IPS-20b (cell line): ENCODE data around the gene TNFRSF13B.

Experiments used
- H3K27ac ChIP-seq: one replicate; pipeline ENCODE4 v1.5.1; 2013; ENCODE audit warnings: low read length
- H3K27me3 ChIP-seq: 2 replicates; pipeline ENCODE4 v1.6.1; 2013; ENCODE audit warnings: mild to moderate bottlenecking, low read length, inconsistent platforms; ENCODE audit not compliant: insufficient read depth
- H3K36me3 ChIP-seq: 2 replicates; pipeline ENCODE4 v1.6.1; 2013; ENCODE audit warnings: low read depth, mild to moderate bottlenecking, inconsistent platforms, low read length, moderate library complexity; ENCODE audit not compliant: insufficient read depth
- H3K4me1 ChIP-seq: 2 replicates; pipeline ENCODE4 v1.6.1; 2013; ENCODE audit warnings: mild to moderate bottlenecking, control low read depth, inconsistent platforms, low read length, moderate library complexity; ENCODE audit not compliant: insufficient read depth
- H3K4me3 ChIP-seq: 2 replicates; pipeline ENCODE4 v1.5.1; 2013; ENCODE audit warnings: mild to moderate bottlenecking, low read length, inconsistent platforms
- H3K9ac ChIP-seq: 2 replicates; pipeline ENCODE4 v1.6.1; 2013; ENCODE audit warnings: low read depth, mild to moderate bottlenecking, inconsistent platforms, low read length, moderate library complexity
- H3K9me3 ChIP-seq: 2 replicates; pipeline ENCODE4 v1.6.1; 2013; ENCODE audit warnings: mild to moderate bottlenecking, low read depth, low read length, inconsistent platforms; ENCODE audit not compliant: insufficient read depth

The TNFRSF13B gene

GRCh38 chr17:16936536-16937310 lies 35.2 kb downstream of the TNFRSF13B start:
- Histone ChIP-seq H3K9ac (no peak overlapping the region; the same call in 1 of the 2 replicates), H3K4me3 (no peak overlapping the region), H3K9me3 (no peaks in the 10 kb centered on the region), H3K27me3 (no peaks in the 10 kb centered on the region), H3K4me1 (peaks cover 5% of the 10 kb centered on the region; the same call in 1 of the 2 replicates), H3K27ac (no peak overlapping the region), H3K36me3 (no peaks in the 10 kb centered on the region)

- H3K4me1 ChIP-seq, result peaks cover 5% of the 10 kb centered on the region; the same call in 1 of the 2 replicates
- no peak overlapping the region for H3K4me3 ChIP-seq
- H3K9ac ChIP-seq, result no peak overlapping the region
- H3K27ac ChIP-seq, result no peak overlapping the region
- no peaks in the 10 kb centered on the region for H3K36me3 ChIP-seq
- no peaks in the 10 kb centered on the region for H3K27me3 ChIP-seq
- H3K9me3 ChIP-seq, result no peaks in the 10 kb centered on the region
Measured at GRCh38 chr17:16935786-16936185, 36.1 kb downstream of the TNFRSF13B start.

GRCh38 chr17:16935241-16935663 lies 36.7 kb downstream of the TNFRSF13B start:
- H3K4me3 ChIP-seq, result no peak overlapping the region
- no peak overlapping the region for H3K9ac ChIP-seq
- H3K27me3 ChIP-seq, result no peaks in the 10 kb centered on the region
- no peak overlapping the region for H3K27ac ChIP-seq
- no peaks in the 10 kb centered on the region for H3K36me3 ChIP-seq
- no peaks in the 10 kb centered on the region for H3K9me3 ChIP-seq
- no peaks in the 10 kb centered on the region; the same call in 1 of the 2 replicates for H3K4me1 ChIP-seq

GRCh38 chr17:16934836-16935235 lies 37.1 kb downstream of the TNFRSF13B start:
- no peak overlapping the region for H3K4me3 ChIP-seq
- H3K9me3 ChIP-seq, result no peaks in the 10 kb centered on the region
- H3K9ac ChIP-seq, result no peak overlapping the region
- H3K36me3 ChIP-seq, result no peaks in the 10 kb centered on the region
- H3K27me3 ChIP-seq, result no peaks in the 10 kb centered on the region
- H3K4me1 ChIP-seq, result no peaks in the 10 kb centered on the region
- H3K27ac ChIP-seq, result no peak overlapping the region

GRCh38 chr17:16934133-16934795 lies 37.7 kb downstream of the TNFRSF13B start:
- Histone ChIP-seq H3K4me1 (no peaks in the 10 kb centered on the region), H3K4me3 (no peak overlapping the region), H3K27ac (no peak overlapping the region), H3K27me3 (no peaks in the 10 kb centered on the region), H3K36me3 (no peaks in the 10 kb centered on the region), H3K9me3 (no peaks in the 10 kb centered on the region), H3K9ac (no peak overlapping the region)

GRCh38 chr17:16933317-16934132 lies 38.4 kb downstream of the TNFRSF13B start:
- no peaks in the 10 kb centered on the region for H3K36me3 ChIP-seq
- H3K27ac ChIP-seq, result no peak overlapping the region
- no peaks in the 10 kb centered on the region for H3K27me3 ChIP-seq
- H3K4me1 ChIP-seq, result no peaks in the 10 kb centered on the region
- H3K9me3 ChIP-seq, result no peaks in the 10 kb centered on the region
- no peak overlapping the region for H3K9ac ChIP-seq
- no peak overlapping the region for H3K4me3 ChIP-seq

- H3K27ac ChIP-seq, result no peak overlapping the region
- no peaks in the 10 kb centered on the region for H3K9me3 ChIP-seq
- no peaks in the 10 kb centered on the region for H3K36me3 ChIP-seq
- no peaks in the 10 kb centered on the region for H3K27me3 ChIP-seq
- H3K4me1 ChIP-seq, result no peaks in the 10 kb centered on the region
- no peak overlapping the region for H3K9ac ChIP-seq
- no peak overlapping the region for H3K4me3 ChIP-seq
Measured at GRCh38 chr17:16932611-16933010, 39.3 kb downstream of the TNFRSF13B start.

- Histone ChIP-seq H3K9me3 (no peaks in the 10 kb centered on the region), H3K27me3 (no peaks in the 10 kb centered on the region), H3K4me1 (no peaks in the 10 kb centered on the region), H3K36me3 (no peaks in the 10 kb centered on the region), H3K27ac (no peak overlapping the region), H3K9ac (no peak overlapping the region), H3K4me3 (no peak overlapping the region)
Measured at GRCh38 chr17:16932156-16932555, 39.8 kb downstream of the TNFRSF13B start.

- Histone ChIP-seq H3K9ac (no peak overlapping the region), H3K4me3 (no peak overlapping the region), H3K27me3 (no peaks in the 10 kb centered on the region), H3K27ac (no peak overlapping the region), H3K36me3 (no peaks in the 10 kb centered on the region), H3K9me3 (no peaks in the 10 kb centered on the region), H3K4me1 (no peaks in the 10 kb centered on the region)
Measured at GRCh38 chr17:16931318-16932060, 40.4 kb downstream of the TNFRSF13B start.

- H3K9ac ChIP-seq, result no peak overlapping the region
- H3K27ac ChIP-seq, result no peak overlapping the region
- H3K27me3 ChIP-seq, result no peaks in the 10 kb centered on the region
- H3K36me3 ChIP-seq, result no peaks in the 10 kb centered on the region
- no peak overlapping the region for H3K4me3 ChIP-seq
- H3K4me1 ChIP-seq, result no peaks in the 10 kb centered on the region
- no peaks in the 10 kb centered on the region for H3K9me3 ChIP-seq
Measured at GRCh38 chr17:16930571-16931317, 41.2 kb downstream of the TNFRSF13B start.
